ENCODE measurements around the gene WASF3. TPM values are rescaled to one million over a fixed set of nuclear protein-coding genes. Genes with fewer than 3 reads are reported as not detected.

The WASF3 gene
- total RNA-seq (2021) (4.6 and 5.1 TPM in 2 replicates), Bru-seq, nascent RNA (percentile 48 among the genes with signal in this experiment), BruChase-seq, experiment 1, labeled RNA remaining after a 2-hour chase (percentile 43 among the genes with signal in this experiment), BruChase-seq, experiment 2, labeled RNA remaining after a 6-hour chase (percentile 44 among the genes with signal in this experiment)
- long read RNA-seq, full-length matches to known transcripts, result 2 of 3 reads
- long read RNA-seq, partial matches to known transcripts, result 1 of 3 reads
- long read RNA-seq, other reads (novel, unspliced or antisense), result 0 of 3 reads

GRCh38 chr13:26557393-26558073 lies at the start of gene WASF3:
Gene WASF3, plus strand, starts transcription at chr13:26557683. Its CDS starts 84,588 bp downstream, at chr13:26642271.
- TF ChIP-seq, protein P1, sequence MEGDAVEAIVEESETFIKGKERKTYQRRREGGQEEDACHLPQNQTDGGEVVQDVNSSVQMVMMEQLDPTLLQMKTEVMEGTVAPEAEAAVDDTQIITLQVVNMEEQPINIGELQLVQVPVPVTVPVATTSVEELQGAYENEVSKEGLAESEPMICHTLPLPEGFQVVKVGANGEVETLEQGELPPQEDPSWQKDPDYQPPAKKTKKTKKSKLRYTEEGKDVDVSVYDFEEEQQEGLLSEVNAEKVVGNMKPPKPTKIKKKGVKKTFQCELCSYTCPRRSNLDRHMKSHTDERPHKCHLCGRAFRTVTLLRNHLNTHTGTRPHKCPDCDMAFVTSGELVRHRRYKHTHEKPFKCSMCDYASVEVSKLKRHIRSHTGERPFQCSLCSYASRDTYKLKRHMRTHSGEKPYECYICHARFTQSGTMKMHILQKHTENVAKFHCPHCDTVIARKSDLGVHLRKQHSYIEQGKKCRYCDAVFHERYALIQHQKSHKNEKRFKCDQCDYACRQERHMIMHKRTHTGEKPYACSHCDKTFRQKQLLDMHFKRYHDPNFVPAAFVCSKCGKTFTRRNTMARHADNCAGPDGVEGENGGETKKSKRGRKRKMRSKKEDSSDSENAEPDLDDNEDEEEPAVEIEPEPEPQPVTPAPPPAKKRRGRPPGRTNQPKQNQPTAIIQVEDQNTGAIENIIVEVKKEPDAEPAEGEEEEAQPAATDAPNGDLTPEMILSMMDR (conservative IDR thresholded peaks at IDR 0.05; ENCODE audit: low read depth, low read length), result no peak
- TF ChIP-seq EZH2 (IDR thresholded peaks at IDR 0.05; ENCODE audit: borderline replicate concordance, low read depth, low read length, poor library complexity, severe bottlenecking), result no peak
- H3K27me3 ChIP-seq (replicated peaks; ENCODE audit: insufficient read depth, low read depth, low read length, poor library complexity), result peaks cover 69% of the 10 kb centered on the region
- DNase-seq (ENCODE audit: low spot score), result peak; percentile 91
- ChIA-PET POLR2A (ENCODE audit: low non-redundant PET) (no interaction called here), CTCF (no interaction called here)
- no peak within 1 kb of the TSS for H3K27ac ChIP-seq (ENCODE audit: low read depth, low read length, poor library complexity, severe bottlenecking)
- no peaks in the 10 kb centered on the region for H3K9me3 ChIP-seq (ENCODE audit: low read depth, low read length, poor library complexity, severe bottlenecking)
- H3K36me3 ChIP-seq (ENCODE audit: insufficient read depth, low read length, poor library complexity, severe bottlenecking), result no peaks in the 10 kb centered on the region
- BruUV-seq (replicated peaks), result no TSS peak
- intact Hi-C loops (cut with micrococcal nuclease; ENCODE audit: unreplicated experiment), result no loop called here
- peak within 1 kb of the TSS; percentile 48 for H3K4me3 ChIP-seq (ENCODE audit: low read depth, low read length, poor library complexity, severe bottlenecking)
- H3K4me1 ChIP-seq (ENCODE audit: insufficient read depth, low read length, poor library complexity, severe bottlenecking), result peaks cover 6% of the 10 kb centered on the region

DNA sequence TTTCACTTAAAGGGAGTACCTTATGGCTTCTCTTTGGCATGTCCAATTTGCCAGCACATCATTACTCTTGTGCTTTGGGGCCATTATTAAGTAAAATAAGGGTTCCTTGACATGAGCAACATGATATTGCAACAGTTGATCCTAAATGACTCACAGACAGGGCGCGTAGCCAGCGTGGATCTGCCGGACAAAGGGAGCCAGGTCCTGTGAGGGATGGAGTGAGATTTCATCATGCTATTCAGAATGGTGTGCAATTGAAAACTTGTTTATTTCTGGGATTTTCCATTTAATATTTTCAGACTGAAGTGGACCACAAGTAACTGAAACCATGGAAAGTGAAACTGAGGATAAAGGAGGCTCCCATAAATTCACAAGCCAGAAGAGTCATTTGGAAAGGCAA lies 48.6 kb upstream of the WASF3 start:
- no peak for DNase-seq (ENCODE audit: low spot score)
- Histone ChIP-seq H3K27me3 (replicated peaks; ENCODE audit: insufficient read depth, low read depth, low read length, poor library complexity) (no peaks in the 10 kb centered on the region), H3K36me3 (ENCODE audit: insufficient read depth, low read length, poor library complexity, severe bottlenecking) (no peaks in the 10 kb centered on the region), H3K27ac (ENCODE audit: low read depth, low read length, poor library complexity, severe bottlenecking) (no peak overlapping the region), H3K4me3 (ENCODE audit: low read depth, low read length, poor library complexity, severe bottlenecking) (no peak overlapping the region), H3K4me1 (ENCODE audit: insufficient read depth, low read length, poor library complexity, severe bottlenecking) (no peaks in the 10 kb centered on the region), H3K9me3 (ENCODE audit: low read depth, low read length, poor library complexity, severe bottlenecking) (no peaks in the 10 kb centered on the region)
- ChIA-PET CTCF (no interaction called here), POLR2A (ENCODE audit: low non-redundant PET) (no interaction called here)
- BruUV-seq (replicated peaks), result no TSS peak
- no peak for TF ChIP-seq EZH2 (IDR thresholded peaks at IDR 0.05; ENCODE audit: borderline replicate concordance, low read depth, low read length, poor library complexity, severe bottlenecking)
- TF ChIP-seq, protein P1 (conservative IDR thresholded peaks at IDR 0.05; ENCODE audit: low read depth, low read length), result no peak
- intact Hi-C loops (cut with micrococcal nuclease; ENCODE audit: unreplicated experiment), result no loop called here

GRCh38 chr13:26509491-26509890 lies 48.0 kb upstream of the WASF3 start:
- no peaks in the 10 kb centered on the region for H3K9me3 ChIP-seq (ENCODE audit: low read depth, low read length, poor library complexity, severe bottlenecking)
- CTCF ChIA-PET, result no interaction called here
- H3K27ac ChIP-seq (ENCODE audit: low read depth, low read length, poor library complexity, severe bottlenecking), result no peak overlapping the region
- intact Hi-C loops (cut with micrococcal nuclease; ENCODE audit: unreplicated experiment), result no loop called here
- TF ChIP-seq, protein P1 (conservative IDR thresholded peaks at IDR 0.05; ENCODE audit: low read depth, low read length), result no peak
- TF ChIP-seq EZH2 (IDR thresholded peaks at IDR 0.05; ENCODE audit: borderline replicate concordance, low read depth, low read length, poor library complexity, severe bottlenecking), result no peak
- H3K27me3 ChIP-seq (replicated peaks; ENCODE audit: insufficient read depth, low read depth, low read length, poor library complexity), result no peaks in the 10 kb centered on the region
- no TSS peak for BruUV-seq (replicated peaks)
- POLR2A ChIA-PET (ENCODE audit: low non-redundant PET), result no interaction called here
- DNase-seq (ENCODE audit: low spot score), result no peak
- no peak overlapping the region for H3K4me3 ChIP-seq (ENCODE audit: low read depth, low read length, poor library complexity, severe bottlenecking)
- no peaks in the 10 kb centered on the region for H3K36me3 ChIP-seq (ENCODE audit: insufficient read depth, low read length, poor library complexity, severe bottlenecking)
- no peaks in the 10 kb centered on the region for H3K4me1 ChIP-seq (ENCODE audit: insufficient read depth, low read length, poor library complexity, severe bottlenecking)

Measured in A673 (cell line).